ENCODE measurements around the gene TMEM156. TPM values are rescaled to one million over a fixed set of nuclear protein-coding genes. Genes with fewer than 3 reads are reported as not detected.
"Not testable (repeated sequence)": the region's sequence is repeated elsewhere in the genome, so short reads cannot be mapped to it uniquely, and the experiment has no call there.

TMEM156 gene
- total RNA-seq, 2 experiments from 2014 or later: 9.3 to 10.7 TPM

- ChIA-PET POLR2A (no interaction called here), CTCF (no interaction called here)
Measured at GRCh38 chr4:38976308-38976707, 55.9 kb downstream of the TMEM156 start.

GRCh38 chr4:38968668-38969067, 63.5 kb downstream of the TMEM156 start:
- ChIA-PET CTCF (no interaction called here), POLR2A (no interaction called here)

- POLR2A ChIA-PET: no interaction called here
- CTCF ChIA-PET: no interaction called here
Measured at GRCh38 chr4:38967260-38968095, 64.7 kb downstream of the TMEM156 start.

- CTCF ChIA-PET: interaction anchor here (0.6 kb wide), 1 partner anchor 255 kb away, joined by 3 read pairs; no protein-coding TSS in a partner anchor
- POLR2A ChIA-PET: no interaction called here
Measured at GRCh38 chr4:38965866-38966265, 66.3 kb downstream of the TMEM156 start.

- ChIA-PET POLR2A (no interaction called here), CTCF (interaction anchor here (0.6 kb wide), 2 partner anchors 54 to 255 kb away, joined by 3 to 5 read pairs; no protein-coding TSS in a partner anchor)
Measured at GRCh38 chr4:38964942-38965775, 67.0 kb downstream of the TMEM156 start.

GRCh38 chr4:38959248-38959647, 73.0 kb downstream of the TMEM156 start:
- POLR2A ChIA-PET: interaction anchor here (1.3 kb wide), 1 partner anchor 10 kb away, joined by 3 read pairs; no protein-coding TSS in a partner anchor
- CTCF ChIA-PET: not testable (repeated sequence)

- ChIA-PET POLR2A (interaction anchor here (1.3 kb wide), 1 partner anchor 10 kb away, joined by 3 read pairs; no protein-coding TSS in a partner anchor), CTCF (no interaction called here)
Measured at GRCh38 chr4:38958453-38959190, 73.6 kb downstream of the TMEM156 start.

GRCh38 chr4:38957893-38958292, 74.3 kb downstream of the TMEM156 start:
- ChIA-PET CTCF (no interaction called here), POLR2A (interaction anchor here (1.3 kb wide), 1 partner anchor 9 kb away, joined by 3 read pairs; no protein-coding TSS in a partner anchor)

- CTCF ChIA-PET: no interaction called here
- POLR2A ChIA-PET: interaction anchor here (0.6 kb wide), 1 partner anchor 1002 kb away, joined by 9 read pairs; no protein-coding TSS in a partner anchor
Measured at GRCh38 chr4:38957261-38957815, 74.9 kb downstream of the TMEM156 start.

GRCh38 chr4:38955957-38956356, 76.3 kb downstream of the TMEM156 start:
- ChIA-PET CTCF (no interaction called here), POLR2A (no interaction called here)

- CTCF ChIA-PET: no interaction called here
- POLR2A ChIA-PET: interaction anchor here (0.6 kb wide), 1 partner anchor 91 kb away, joined by 3 read pairs; no protein-coding TSS in a partner anchor
Measured at GRCh38 chr4:38954727-38955126, 77.5 kb downstream of the TMEM156 start.

- POLR2A ChIA-PET: no interaction called here
- CTCF ChIA-PET: no interaction called here
Measured at GRCh38 chr4:38952017-38952416, 80.2 kb downstream of the TMEM156 start.

- CTCF ChIA-PET: no interaction called here
- POLR2A ChIA-PET: no interaction called here
Measured at GRCh38 chr4:38951598-38951997, 80.6 kb downstream of the TMEM156 start.

- POLR2A ChIA-PET: no interaction called here
- CTCF ChIA-PET: no interaction called here
Measured at GRCh38 chr4:38950734-38951133, 81.5 kb downstream of the TMEM156 start.

GRCh38 chr4:38950159-38950558, 82.0 kb downstream of the TMEM156 start:
- ChIA-PET CTCF (no interaction called here), POLR2A (no interaction called here)

GRCh38 chr4:38949411-38950051, 82.7 kb downstream of the TMEM156 start:
- CTCF ChIA-PET: interaction anchor here (0.6 kb wide), 1 partner anchor 104 kb away, joined by 3 read pairs; no protein-coding TSS in a partner anchor
- POLR2A ChIA-PET: interaction anchor here (1.7 kb wide), 1 partner anchor 9 kb away, joined by 3 read pairs; no protein-coding TSS in a partner anchor

- ChIA-PET POLR2A (interaction anchor here (1.7 kb wide), 1 partner anchor 10 kb away, joined by 3 read pairs; no protein-coding TSS in a partner anchor), CTCF (no interaction called here)
Measured at GRCh38 chr4:38948551-38948950, 83.7 kb downstream of the TMEM156 start.

- ChIA-PET CTCF (interaction anchor here (0.9 kb wide), 1 partner anchor 112 kb away, joined by 3 read pairs; no protein-coding TSS in a partner anchor), POLR2A (no interaction called here)
Measured at GRCh38 chr4:38946919-38947318, 85.3 kb downstream of the TMEM156 start.

GRCh38 chr4:38944440-38944839, 87.8 kb downstream of the TMEM156 start:
- POLR2A ChIA-PET: no interaction called here
- CTCF ChIA-PET: interaction anchor here (0.7 kb wide), 1 partner anchor 47 kb away, joined by 4 read pairs; no protein-coding TSS in a partner anchor
